OCI-LY1 (cell line): Measurements from ENCODE around the gene EIF3L.

Experiments used
- EZH2 ChIP-seq: fragments of 200-600 bp; sonication (generic), shearing (Covaris generic); IDR thresholded peaks from 2 replicates; pipeline ENCODE4 v1.8.0; 2017; ENCODE audit warnings: borderline replicate concordance, mixed run types, mild to moderate bottlenecking, antibody characterized with exemption, low read length, moderate library complexity, mixed read lengths
- TF ChIP-seq, protein P1 (sequence below): fragments of 200-600 bp; sonication (generic), shearing (Covaris generic); IDR thresholded peaks from 2 replicates; pipeline ENCODE4 v1.5.1; 2017; ENCODE audit warnings: mild to moderate bottlenecking, antibody characterized with exemption, low read length, moderate library complexity, mixed read lengths

DNA sequence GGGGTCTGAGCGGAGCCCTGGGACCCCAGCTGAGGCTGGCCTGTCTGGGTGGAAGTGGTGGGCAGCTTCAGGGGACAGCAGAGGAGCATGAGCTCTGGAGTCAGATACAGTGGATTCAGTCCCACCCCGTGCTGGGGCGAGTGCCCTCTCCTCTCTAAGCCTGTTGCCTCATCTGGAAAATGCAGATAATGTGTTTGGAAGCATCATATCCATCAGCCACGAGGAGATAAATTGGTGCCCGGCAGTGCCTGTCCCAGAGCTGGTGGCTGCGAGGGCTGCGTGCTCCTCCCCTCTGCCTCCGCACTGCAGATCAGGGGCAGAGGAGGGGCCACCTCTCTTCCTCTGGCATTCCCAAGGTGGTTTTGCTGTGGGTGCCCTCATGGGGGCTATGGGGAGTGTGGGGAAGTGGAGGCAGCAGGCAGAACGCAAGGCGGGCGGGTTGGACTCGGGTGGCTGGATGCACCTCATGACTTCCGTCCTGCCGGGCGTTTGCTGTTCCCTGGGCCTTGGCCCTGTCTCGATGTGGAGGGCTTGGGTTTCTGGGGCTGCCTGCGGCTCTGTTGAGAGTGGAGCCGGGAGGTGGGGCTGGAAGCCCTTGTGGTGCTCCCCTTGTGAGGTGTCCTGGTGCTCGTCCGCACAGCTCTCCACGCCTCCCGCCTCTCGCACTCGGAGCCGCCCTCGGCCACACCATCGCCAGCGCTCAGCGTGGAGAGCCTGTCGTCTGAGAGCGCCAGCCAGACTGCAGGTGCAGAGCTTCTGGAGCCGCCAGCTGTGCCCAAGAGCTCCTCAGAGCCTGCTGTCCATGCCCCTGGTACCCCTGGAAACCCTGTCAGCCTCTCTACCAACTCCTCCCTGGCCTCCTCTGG lies 77.8 kb downstream of the EIF3L start:
- TF ChIP-seq, protein P1, sequence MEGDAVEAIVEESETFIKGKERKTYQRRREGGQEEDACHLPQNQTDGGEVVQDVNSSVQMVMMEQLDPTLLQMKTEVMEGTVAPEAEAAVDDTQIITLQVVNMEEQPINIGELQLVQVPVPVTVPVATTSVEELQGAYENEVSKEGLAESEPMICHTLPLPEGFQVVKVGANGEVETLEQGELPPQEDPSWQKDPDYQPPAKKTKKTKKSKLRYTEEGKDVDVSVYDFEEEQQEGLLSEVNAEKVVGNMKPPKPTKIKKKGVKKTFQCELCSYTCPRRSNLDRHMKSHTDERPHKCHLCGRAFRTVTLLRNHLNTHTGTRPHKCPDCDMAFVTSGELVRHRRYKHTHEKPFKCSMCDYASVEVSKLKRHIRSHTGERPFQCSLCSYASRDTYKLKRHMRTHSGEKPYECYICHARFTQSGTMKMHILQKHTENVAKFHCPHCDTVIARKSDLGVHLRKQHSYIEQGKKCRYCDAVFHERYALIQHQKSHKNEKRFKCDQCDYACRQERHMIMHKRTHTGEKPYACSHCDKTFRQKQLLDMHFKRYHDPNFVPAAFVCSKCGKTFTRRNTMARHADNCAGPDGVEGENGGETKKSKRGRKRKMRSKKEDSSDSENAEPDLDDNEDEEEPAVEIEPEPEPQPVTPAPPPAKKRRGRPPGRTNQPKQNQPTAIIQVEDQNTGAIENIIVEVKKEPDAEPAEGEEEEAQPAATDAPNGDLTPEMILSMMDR = no peak
- no peak for TF ChIP-seq EZH2
